Activated gamma-delta T cell treated with anti-CD3 and anti-CD28 coated beads, Interleukin-2, amount 50 U/mL, for 16 hours (primary cell): Measurements from ENCODE around the gene CPNE2.

Source experiments
- DNase-seq: peaks from one replicate; pipeline ENCODE4 v3.0.0-alpha.2; 2020; ENCODE audit warnings: low read depth

The CPNE2 gene

DNA sequence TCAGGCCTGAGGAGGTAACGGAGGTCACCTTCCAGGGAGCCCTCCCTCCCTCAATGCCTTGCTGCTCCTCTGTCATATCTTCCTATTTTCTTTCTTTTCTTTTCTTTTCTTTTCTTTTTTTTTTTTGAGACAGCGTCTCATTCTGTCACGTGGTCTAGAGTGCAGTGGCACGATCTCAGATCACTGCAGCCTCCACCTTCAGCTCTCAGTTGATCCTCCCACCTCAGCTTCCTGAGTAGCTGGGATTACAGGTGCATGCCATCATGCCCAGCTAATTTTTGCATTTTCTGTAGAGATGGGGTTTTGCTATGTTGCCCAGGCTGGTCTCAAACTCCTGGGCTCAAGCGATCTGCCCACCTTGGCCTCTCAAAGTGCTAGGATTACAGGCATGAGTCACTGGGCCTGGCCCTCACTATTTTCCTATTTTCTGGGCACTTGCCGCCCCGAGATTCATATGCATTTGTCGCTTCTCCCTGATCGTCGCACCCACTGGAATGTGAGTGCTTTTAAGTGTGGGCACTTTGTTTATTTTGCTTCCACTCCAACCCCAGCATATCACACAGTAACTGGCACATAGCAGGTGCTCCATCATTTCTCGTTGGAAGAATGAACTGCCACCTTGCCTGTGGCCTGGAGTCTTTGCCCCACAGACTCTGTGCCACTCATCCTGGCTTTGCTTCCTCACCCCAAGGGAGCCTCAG lies 31.7 kb downstream of the CPNE2 start:
- no peak for DNase-seq

DNA sequence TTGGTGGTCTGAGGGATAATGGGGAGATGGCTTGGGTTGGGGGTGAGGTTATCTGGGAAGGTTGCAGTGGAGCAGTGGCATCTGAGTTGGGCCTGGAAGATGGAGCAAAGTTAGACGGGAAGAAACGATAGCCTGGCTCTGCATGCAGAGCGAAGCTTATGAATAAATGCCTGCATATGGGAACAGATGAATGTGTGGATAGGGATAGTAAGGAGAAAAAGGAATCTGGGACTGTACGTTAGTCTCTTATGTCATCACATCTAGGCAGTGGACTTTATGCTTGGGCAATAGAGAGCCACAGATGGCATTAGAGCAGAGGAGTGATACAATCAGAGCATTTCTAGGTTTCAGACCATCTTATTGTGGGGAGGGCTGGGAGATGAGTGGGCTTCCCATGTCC lies 33.0 kb downstream of the CPNE2 start:
- no peak for DNase-seq

DNA sequence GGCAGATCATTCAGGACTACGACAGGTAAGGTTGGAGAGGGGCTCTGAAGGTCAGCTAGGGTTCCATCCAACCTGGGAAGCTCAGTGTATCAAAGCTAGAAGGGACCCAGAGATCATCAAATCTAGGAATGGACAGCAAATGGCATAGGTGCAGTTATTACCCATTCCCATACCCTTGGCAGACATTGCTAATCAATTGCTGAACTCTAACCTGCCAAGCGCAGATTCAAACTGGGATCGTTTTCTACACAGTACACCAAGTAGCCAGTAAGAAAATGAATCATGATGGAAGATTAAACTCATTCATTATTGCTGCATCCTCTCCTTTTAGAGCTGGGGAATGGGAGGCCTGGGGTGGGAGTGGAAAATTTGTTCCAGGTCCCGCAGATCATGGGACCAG lies 33.6 kb downstream of the CPNE2 start:
- DNase-seq = no peak

DNA sequence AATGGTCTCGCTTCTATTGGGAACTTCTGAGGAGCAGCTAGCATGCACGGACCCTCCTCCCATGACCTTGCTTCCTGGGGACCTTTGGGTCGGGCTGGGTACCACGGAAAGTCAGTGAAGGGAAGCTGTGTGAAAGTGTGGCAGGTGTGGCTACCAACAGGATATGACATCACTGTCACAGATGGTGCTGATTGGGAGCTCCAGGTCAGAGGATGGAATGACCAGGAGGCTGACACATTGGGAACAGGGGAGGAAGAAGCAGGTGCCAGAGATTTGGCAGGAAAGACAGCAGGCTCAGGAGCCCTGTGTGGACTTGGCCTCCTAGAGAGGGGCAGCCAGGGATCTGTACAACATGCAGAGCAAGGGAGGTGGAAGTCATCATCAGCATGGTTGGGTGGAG lies 34.0 kb downstream of the CPNE2 start:
- DNase-seq = no peak

DNA sequence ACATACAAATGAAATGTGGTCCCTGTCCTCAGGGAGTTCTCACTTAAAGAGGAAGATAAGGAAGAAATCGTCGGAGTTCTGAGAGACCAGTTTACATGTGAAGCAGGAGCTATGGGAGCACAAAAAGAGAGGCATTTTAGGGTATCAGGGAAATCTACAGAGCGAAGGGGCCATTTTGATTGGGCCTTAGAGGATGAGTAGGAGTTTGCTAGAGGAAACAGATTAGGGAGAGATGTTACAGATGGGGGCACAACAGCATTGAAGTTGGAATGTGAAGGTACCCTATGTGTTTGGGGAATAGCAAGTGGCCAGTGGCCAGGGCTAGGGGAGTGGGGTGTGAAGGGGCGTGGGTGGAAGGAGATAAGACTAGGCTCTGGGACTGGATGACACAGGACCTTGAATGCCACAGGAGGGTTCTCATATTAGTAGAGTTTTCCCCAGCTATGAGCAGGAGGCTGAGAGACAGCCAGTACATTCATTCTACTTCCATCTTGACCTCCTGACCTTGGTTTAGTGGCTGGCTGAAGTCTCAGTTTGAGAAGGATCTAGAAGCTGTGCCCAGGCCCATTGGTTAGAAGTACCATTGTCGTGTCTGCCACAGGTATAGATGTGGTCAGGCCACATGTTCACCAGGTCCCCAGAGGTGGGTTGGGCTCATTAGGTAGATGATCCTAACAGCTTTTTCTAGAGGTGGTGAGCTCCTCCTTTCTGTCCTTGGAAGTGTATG lies 34.8 kb downstream of the CPNE2 start:
- DNase-seq = no peak

DNA sequence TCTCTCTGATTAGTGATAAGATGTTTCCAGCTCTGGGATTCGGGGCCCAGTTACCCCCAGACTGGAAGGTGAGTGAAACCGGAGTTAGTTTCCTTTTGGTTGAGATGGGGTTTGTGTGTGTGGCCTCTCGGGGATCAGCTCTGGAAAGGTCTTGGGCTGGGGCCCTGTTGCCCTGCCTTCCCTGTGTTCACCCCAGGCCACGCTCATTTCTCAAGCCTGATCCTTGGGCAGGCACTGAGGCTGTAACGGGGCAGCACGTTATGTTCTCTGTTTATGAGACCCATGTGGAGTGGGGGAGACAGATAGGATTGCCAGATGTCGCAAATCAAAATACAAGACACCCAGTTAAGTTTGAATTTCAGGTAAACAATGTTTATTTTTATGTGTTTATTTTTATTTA lies 35.5 kb downstream of the CPNE2 start:
- DNase-seq = no peak

DNA sequence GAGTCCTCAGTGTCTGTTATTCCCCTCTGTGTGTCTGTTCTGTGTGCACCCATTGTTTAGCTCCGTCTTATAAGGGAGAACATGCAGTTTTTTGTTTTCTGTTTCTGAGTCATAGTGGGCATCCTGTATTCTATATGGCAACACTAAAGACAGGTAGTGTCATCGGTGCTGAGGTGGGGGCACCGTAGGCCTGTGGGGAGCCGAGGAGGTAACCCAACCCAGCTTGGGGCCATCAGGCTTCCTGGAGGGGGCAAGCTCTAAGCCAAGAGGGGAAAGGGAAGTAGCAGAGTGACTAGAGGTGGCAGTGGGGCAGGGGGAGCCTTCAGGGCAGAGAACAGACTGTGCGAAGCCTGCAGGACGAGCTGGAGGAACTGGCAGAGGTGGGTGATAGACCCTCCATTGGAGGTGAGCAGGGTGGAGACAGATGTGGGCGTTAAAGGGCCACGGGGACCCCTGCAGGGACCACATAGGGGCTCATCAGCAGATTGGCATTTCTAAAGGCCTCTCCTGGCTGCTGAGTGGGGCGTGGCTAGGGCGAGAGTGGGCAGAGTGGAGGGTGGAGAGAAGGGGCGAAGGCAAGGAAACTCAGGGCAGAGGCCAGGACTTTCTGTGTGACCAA lies 36.5 kb downstream of the CPNE2 start:
- peak; percentile 30 for DNase-seq

DNA sequence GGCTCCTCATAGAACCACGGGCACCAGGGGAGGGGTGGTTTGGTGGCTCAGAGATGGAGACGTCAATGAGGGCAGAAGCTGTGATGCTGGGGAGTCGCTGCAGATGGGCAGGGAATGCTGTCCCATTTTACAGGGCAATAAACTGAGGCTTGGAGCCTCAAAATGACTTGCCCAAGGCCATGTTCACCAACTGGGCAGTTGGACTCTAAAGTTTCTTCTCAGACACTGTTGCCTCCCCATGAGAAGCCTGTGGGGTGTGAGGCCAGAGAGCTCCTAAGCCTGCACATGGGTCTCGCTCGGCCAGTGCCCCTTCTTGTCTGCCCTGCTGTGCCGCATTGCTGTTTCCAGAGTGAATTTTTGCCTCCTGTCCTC lies 38.6 kb downstream of the CPNE2 start:
- no peak for DNase-seq

DNA sequence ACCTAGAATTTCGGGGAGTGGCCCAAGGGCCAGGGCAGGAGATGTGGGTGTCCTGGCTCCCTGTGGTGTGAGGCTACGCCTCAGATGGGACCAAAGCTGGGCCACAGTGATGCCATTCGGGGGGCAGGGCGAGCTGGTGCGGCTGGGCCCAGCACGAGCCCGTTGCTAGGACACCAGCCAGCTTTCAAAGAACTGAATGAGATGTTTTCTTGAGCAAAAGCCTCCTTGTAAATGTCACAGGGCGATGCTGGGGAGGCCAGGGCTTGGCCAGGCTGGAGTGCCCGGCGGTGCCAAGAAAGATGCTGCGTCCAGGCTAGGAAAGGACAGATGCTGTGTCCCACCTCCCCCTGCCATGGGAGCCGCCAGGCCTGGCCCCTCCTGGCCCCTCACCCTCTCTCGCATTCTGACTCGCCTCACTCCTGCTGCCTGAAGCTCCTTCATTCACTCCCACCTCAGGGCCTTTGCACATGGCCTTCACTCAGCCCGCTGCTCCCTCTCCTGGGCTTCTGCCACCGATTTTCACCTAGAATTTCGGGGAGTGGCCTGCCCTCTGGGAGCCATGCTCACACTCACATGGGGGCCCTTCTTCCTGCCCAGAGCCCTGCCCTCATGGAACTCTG lies 39.1 kb downstream of the CPNE2 start:
- no peak for DNase-seq

DNA sequence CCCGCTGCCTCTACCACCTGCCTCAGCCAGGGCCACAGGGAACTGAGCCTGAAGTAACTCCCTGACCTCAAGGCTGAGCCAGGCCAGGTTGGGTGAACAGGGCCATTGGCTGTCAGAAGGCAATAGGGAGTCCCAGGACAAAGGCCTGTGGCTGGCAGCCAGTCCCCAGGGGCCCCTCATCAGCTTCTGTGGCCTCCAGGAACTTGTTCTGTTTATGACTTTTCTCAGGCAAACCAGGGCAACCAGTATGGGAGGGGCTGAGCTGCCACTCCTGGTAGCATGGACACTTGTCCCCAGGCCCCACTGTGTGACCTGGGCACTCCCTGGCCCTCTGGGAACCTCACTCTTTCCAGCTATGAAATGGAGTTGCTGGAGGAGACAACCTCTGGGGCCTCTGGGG lies 40.1 kb downstream of the CPNE2 start:
- no peak for DNase-seq

DNA sequence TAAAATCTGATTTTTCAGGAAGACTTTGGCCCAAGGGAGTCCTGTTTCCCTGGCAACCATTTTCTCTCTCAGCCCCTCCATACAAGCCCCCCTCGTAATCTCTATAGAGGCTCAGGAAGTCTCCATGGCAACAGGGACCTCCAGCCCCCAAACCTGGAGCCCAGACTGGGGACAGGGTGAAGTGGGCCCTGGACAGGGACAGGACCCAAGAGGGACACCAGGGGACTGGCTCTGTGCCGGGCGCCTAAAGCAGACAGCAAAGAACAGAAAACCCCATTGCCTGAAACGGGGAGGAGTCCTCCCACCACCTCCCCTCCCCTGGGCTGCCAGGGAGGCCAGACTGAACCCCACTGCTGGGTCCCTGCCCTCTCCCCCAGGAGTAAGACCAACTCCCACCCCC lies 40.6 kb downstream of the CPNE2 start:
- no peak for DNase-seq

DNA sequence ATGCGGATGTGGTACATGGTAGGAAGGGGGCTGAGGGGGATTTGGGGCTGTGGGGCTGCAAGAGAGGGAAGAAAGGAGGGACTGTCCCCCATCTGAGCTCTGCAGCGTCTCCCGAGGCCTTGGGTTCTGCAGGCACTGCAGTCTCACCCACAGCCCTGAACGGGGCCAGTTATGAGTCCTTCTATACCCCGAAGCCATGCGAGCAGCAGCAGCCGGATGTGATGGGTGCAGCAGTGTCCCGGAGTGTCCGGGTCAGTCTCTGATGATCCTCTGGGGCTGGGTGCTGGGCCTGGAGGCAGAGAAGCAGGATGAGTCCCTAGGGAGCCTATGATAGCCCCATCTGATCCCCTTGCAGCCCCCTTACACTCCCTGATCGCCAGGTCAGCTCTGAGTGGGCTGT lies 41.5 kb downstream of the CPNE2 start:
- no peak for DNase-seq

DNA sequence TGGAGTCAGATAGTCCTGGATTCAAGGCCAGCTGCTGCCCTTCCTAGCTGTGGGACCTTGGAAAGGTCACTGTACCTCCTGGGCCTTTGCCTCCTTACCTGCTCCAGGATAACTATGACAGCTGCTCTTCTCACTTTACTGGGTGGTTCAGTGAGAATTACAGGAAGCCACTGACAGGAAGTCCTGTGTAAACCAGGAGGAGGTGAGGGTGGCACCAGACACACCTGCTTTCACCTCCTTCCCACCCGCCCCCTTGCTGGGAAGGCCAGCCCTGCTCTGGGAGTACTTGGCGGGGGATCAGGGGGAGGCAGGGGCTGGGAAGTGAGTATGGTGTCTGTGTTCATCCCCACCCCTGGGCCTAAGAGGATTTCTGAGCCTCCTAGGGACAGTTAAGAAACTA lies 42.6 kb downstream of the CPNE2 start:
- peak; percentile 17 for DNase-seq

DNA sequence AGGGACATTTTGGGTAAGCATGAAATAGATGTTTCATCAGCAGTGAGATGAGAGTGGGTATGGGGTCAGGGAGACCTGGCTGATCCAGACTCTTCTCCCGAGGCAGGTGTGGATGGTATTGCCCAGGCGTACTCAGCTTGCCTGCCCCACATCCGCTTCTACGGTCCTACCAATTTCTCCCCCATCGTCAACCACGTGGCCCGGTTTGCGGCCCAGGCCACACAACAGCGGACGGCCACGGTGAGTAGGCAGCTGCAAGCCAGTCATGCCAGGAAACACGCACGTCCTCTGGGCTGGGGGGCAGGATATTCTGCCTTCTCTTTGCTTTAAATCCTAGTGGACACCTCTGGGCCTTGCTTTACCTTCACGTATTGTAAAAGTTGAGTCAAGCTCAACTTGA lies 44.7 kb downstream of the CPNE2 start:
- no peak for DNase-seq

DNA sequence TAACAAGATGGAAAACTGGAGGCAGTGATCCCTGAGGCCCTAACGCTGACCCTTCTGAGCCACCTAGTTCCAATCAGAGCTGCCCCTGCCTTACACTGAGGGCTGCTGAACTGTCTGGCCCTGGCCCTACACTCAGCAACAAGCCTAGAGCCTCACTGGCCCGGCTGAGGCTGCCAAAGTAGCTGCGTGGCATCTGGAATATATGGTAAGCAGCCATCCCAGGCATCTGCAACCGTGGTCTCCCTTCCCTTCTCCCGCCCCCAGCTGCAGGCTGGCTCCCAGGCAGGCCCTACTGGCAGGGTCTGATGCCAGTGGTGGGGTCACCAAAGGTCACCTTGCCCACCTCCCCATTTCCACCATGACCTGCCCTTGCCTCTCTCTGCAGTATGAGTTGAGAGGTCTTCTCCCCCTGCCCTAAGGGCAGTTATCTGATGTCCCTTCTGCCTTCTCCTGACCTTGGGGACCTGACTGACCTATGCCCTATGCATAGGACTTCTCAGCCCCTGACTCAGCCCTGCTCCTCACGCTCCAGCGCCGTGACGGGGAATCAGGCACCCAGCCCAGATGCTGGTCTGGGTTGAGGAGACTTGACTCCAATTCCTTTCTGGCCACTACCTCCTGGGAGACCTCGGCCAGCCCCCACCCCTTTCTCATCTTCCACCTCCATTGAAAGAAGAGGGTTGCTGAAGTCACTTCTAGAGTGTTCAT lies 45.3 kb downstream of the CPNE2 start:
- no peak for DNase-seq

DNA sequence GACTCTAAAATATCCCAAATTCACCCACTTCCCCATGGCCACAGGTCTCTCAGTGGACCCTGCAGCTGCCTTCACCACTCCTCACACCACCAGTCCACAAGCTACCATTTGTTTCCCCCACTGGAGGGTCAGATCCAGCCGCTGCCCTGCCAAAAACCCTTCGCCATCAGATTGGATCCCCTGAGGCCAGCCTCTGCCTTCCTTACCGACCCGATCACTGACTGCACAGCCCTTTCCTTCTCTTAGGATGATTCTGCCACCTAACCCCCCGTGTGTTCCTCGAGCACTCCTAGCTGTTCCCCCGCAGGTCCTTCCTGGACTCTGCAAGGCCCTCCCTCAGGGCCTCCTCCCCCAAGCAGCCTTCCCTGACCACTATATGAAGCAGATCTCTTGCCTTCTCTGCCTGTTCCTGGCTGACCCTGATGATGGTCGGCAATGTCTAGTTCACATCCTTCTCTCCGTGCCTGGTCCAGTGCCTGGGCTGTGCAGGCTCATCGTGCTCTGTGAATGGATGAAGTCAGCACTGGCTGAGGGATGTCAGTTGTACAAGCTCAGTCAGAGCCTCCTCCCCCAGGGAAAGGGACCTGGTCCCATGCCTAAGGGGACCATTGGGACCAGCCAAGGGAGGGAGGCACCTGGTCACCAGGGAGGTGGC lies 46.0 kb downstream of the CPNE2 start:
- no peak for DNase-seq

DNA sequence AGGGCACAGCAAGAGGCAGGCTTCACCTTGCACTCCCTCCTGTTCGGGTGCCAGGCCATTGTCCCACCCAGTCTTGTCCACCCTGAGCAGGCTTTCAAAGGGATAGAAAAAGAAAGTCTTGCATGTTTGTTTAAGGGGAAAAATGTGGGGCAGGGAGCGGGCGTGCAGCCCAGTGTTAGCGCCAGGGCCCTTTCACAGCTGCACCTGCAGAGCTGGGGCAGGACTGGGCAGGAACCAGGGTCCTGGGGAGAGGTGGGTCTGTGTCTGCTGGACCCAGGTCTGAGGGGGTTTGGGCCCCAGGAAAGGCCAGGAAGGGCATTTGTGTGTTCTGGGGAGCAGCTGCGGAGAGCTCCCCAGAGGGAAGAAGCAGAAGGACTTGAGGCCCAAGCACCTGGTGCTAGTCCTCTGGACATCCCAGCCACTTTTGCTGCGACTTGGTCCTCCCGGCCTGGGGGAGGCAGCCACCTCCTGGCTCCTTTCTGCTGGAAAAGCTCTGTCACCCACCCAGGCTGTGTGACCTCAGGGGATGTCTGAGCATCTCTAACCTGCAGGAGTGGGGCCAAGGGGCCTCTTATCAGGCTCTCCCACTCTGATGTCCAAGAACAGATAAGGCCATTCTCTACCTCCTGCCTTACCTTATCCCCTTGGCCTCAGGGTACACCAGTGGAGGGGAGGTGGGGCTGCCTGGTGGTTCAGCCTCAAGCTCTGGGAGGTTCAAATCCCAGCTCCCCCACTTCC lies 48.7 kb downstream of the CPNE2 start:
- no peak for DNase-seq

DNA sequence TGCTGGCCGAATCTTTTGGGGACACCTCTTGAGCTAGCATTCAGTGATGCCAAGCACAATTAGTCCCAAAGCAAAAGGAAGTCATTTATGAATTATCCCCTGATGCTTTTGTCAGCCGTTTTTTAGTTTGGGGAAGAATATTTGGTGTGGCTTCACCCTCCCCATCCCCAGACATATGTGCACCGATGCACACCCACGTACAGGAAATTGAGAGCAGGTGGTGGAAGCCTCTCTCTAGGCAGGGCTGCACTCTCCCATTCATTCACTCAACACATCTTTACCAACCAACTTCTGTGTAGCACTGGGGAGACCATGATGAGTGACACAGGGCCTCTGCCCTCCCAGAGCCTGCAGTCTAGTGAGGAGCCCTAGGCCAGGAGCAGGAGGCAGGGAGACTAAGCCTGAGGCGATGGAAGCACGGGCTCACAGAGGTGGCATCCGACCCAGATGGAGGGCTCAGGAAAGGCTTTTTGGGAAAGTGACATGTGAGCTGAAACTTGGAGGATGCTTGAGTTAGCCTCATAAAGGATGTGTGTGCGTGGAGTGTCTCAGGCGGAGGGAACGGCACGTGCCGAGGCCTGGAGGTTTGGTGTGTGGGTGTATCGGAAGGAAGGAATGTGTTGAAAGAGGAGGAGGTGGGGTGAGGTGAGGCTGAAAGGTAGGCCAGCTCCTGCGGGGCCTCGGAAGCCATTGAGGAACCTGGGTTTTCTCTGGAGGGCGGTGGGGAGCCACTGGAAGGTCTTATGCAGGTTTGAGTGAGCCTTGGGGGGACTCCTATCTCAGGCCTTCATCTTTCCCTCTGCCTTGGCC lies 49.6 kb downstream of the CPNE2 start:
- DNase-seq = no peak

DNA sequence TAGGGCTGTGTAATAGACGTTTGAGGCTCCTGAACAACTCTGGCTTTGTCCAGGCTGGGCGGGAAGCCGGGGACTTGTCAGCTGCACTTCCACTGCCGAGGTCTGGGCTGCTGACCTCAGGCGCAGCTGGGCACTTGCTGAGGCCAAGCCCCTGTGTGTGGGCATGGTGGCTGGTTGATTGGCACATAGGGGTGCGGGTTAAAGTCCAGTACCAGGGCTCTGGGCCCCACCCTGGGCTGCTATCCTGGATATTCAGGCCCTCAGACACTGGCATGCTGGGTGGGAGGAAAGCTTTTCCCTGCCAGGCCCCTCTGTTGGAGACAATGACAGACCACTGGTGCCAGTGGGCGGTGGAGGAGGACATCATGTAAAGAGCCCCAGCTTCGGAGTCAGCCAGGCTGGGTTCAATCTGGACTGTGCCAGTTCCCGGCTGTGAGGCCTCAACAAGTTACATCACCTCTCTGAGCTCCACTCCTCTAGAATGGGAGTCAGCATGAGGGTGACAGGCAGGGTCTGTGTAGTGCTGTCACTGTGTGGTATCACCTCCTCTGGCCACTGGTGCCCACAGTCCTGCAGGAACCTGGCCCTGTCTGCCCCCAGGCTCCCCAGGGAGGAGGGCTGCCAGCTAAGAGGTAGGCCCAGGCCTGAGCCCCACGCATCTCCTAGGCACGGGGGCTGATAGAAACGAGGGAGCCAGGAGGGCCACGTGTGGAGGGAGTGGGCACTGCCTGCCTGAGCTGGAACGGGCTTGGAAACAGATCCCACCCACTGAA lies 51.0 kb downstream of the CPNE2 start:
- no peak for DNase-seq

DNA sequence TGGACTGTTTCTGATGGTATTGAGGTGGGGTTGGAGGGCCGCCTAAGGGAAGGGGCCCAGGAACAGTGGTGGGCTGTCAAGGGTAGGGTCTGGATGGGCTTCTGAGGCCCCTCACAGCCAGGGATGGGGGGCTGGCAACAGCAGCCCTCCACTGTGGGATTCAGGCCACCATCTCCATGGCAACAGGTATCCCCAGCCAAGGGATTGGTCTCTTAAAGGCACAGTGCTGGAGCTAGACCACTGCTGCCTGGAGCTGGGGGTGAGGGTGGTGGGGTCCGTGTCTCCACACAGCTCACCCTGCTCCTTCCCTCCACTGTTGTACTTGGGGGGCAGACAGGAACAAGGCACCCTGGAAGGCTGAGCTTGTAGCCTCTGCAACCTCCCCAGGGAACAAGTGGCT lies 51.6 kb downstream of the CPNE2 start:
- no peak for DNase-seq
